Keratinocyte (primary cell): ENCODE results near the gene PNMA6E. TPM values are rescaled to one million over a fixed set of nuclear protein-coding genes. Genes with fewer than 3 reads are reported as not detected.

Experiments used
- DNase-seq: peaks from one replicate; pipeline ENCODE4 v3.0.0-alpha.2; 2011; ENCODE audit warnings: low read depth, missing footprints, low spot score
- FAIRE-seq: peaks from 2 replicates; lab custom pipeline; 2011; peaks lifted over from hg19 to GRCh38; lab: Jason Lieb, UNC
- H2AFZ ChIP-seq: 2 replicates; pipeline ENCODE4 v1.6.0; 2012; ENCODE audit warnings: low read length, control low read depth, inconsistent platforms; ENCODE audit not compliant: control insufficient read depth
- H3K27ac ChIP-seq: 2 replicates; pipeline ENCODE4 v1.5.1; 2011; ENCODE audit warnings: low read length; ENCODE audit not compliant: control insufficient read depth, insufficient read depth
- H3K27me3 ChIP-seq: 3 replicates; pipeline ENCODE4 v1.6.0; 2011; ENCODE audit warnings: low read length; ENCODE audit not compliant: control insufficient read depth, insufficient read depth; ENCODE audit errors: extremely low read depth
- H3K36me3 ChIP-seq, 2 experiments: 2 replicates in 1 of 2; 3 replicates in 1 of 2; pipeline ENCODE4 v1.5.1; 2011; ENCODE audit warnings: low read length in 2 of 2, mild to moderate bottlenecking in 1 of 2; ENCODE audit not compliant: control insufficient read depth in 2 of 2, insufficient read depth in 2 of 2; ENCODE audit errors: extremely low read depth in 1 of 2
- H3K4me1 ChIP-seq: 3 replicates; pipeline ENCODE4 v1.5.1; 2011; ENCODE audit warnings: low read length; ENCODE audit not compliant: control insufficient read depth, insufficient read depth; ENCODE audit errors: extremely low read depth
- H3K4me2 ChIP-seq: 3 replicates; pipeline ENCODE4 v1.6.0; 2011; ENCODE audit warnings: low read depth, low read length; ENCODE audit not compliant: control insufficient read depth, insufficient read depth; ENCODE audit errors: extremely low read depth
- H3K4me3 ChIP-seq, 3 experiments: fragments of 200-600 bp in 1 of 3; sonication (generic) in 1 of 3; 2 replicates in 2 of 3; 3 replicates in 1 of 3; pipeline ENCODE4 v1.5.1; 2011 to 2016; ENCODE audit warnings: low read length in 3 of 3, mild to moderate bottlenecking in 3 of 3, control low read depth in 2 of 3, inconsistent platforms in 1 of 3, low read depth in 1 of 3, mixed read lengths in 1 of 3, mixed run types in 1 of 3, moderate library complexity in 1 of 3; ENCODE audit not compliant: control insufficient read depth in 2 of 3, insufficient read depth in 2 of 3; ENCODE audit errors: extremely low read depth in 1 of 3
- H3K79me2 ChIP-seq: 2 replicates; pipeline ENCODE4 v1.6.0; 2012; ENCODE audit warnings: low read length; ENCODE audit not compliant: control insufficient read depth, insufficient read depth
- H3K9ac ChIP-seq: 3 replicates; pipeline ENCODE4 v1.6.0; 2011; ENCODE audit warnings: low read length; ENCODE audit not compliant: control insufficient read depth, insufficient read depth; ENCODE audit errors: extremely low read depth
- H3K9me1 ChIP-seq: 3 replicates; pipeline ENCODE4 v1.6.0; 2011; ENCODE audit warnings: low read length; ENCODE audit not compliant: control insufficient read depth, insufficient read depth; ENCODE audit errors: extremely low read depth
- H3K9me3 ChIP-seq: 2 replicates; pipeline ENCODE4 v1.5.1; 2012; ENCODE audit warnings: low read depth, low read length; ENCODE audit not compliant: control insufficient read depth
- H4K20me1 ChIP-seq: 3 replicates; pipeline ENCODE4 v1.6.0; 2011; ENCODE audit warnings: low read length; ENCODE audit not compliant: control insufficient read depth, insufficient read depth; ENCODE audit errors: extremely low read depth
- CTCF ChIP-seq, 3 experiments: IDR thresholded peaks in 1 of 3; conservative IDR thresholded peaks in 1 of 3; optimal IDR thresholded peaks in 1 of 3; 2 replicates in 2 of 3; 3 replicates in 1 of 3; pipeline versions ENCODE3 to v1.5.1; 2011; ENCODE audit warnings: low read length in 3 of 3, mild to moderate bottlenecking in 3 of 3, moderate library complexity in 2 of 3, control low read depth in 1 of 3, inconsistent platforms in 1 of 3; ENCODE audit not compliant: insufficient read depth in 2 of 3; ENCODE audit errors: extremely low read depth in 1 of 3
- EZH2 ChIP-seq: IDR thresholded peaks from one replicate; pipeline ENCODE4 v1.6.1; 2012; ENCODE audit warnings: inconsistent platforms, mild to moderate bottlenecking, low read length, moderate library complexity
- dilution Hi-C: fragments of 300-500 bp; cut with MboI; formaldehyde crosslinking; loops from one replicate; pipeline ENCODE4 v1.7.0; 2020; ENCODE audit warnings: low sequenced_read_pairs; ENCODE audit not compliant: extremely low pct_ligation_motif_present
- polyA plus RNA-seq, 5 experiments: library from polyadenylated mRNA; depleted of rRNA in 3 of 5; stranded (reverse) in 3 of 5; stranded (forward) in 1 of 5; unstranded in 1 of 5; fragments of >200 nt; gene quantifications; 1 replicate in 1 of 5; 2 replicates in 3 of 5; 3 replicates in 1 of 5; pipeline versions ENCODE4 v1.2.1 to v1.2.3, GENCODE V29; 2011 to 2012; ENCODE audit warnings: missing spikeins in 2 of 5, low read depth in 1 of 5, low replicate concordance in 1 of 5

Gene PNMA6E
- polyA plus RNA-seq, 1 donor (not counting 4 experiments of a cell fraction or from before 2014, with no cell fraction given): not detected

DNA sequence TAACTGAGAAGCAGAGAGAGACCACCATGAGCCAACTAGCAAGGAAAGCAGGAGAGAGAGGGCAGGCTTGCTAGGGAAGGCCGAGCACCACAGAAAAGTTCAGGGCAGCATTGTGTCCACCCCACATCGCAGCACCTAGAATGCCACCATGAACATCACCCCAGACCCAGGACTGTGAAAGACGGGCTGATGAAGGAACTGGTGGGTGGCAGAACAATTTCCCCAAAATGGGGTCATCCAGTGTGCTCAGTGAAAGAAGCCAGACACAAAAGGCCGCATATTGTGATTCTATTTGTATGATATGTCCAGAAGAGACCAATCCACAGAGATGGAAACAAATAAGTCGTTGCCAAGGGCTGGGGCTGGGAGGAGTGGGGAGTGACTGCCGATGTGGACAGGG is 16.8 kb downstream of the PNMA6E start:
- no peaks in the 10 kb centered on the region for H3K27me3 ChIP-seq
- no peak overlapping the region for H3K4me2 ChIP-seq
- H3K36me3 ChIP-seq: no peaks in the 10 kb centered on the region
- H3K9me1 ChIP-seq: no peaks in the 10 kb centered on the region
- H3K79me2 ChIP-seq: no peaks in the 10 kb centered on the region
- no peak overlapping the region for H2AFZ ChIP-seq
- dilution Hi-C loops: no loop called here
- TF ChIP-seq EZH2: no peak
- no peak for TF ChIP-seq CTCF (optimal IDR thresholded peaks at IDR 0.05 in 1 of 3, IDR thresholded peaks at IDR 0.05 in 1 of 3, conservative IDR thresholded peaks at IDR 0.05 in 1 of 3; ENCODE audit: extremely low read depth in 1 of 3, insufficient read depth in 2 of 3, low read length in 3 of 3)
- DNase-seq (no peak), FAIRE-seq (no peak)
- H3K4me3 ChIP-seq: no peak overlapping the region
- H3K4me1 ChIP-seq: no peaks in the 10 kb centered on the region
- no peak overlapping the region for H3K9ac ChIP-seq
- H4K20me1 ChIP-seq: no peaks in the 10 kb centered on the region
- peaks cover 13% of the 10 kb centered on the region for H3K9me3 ChIP-seq
- no peak overlapping the region for H3K27ac ChIP-seq

GRCh38 chrX:153382563-153383482 is 18.3 kb downstream of the PNMA6E start:
- Histone ChIP-seq H4K20me1 (no peaks in the 10 kb centered on the region), H3K4me1 (no peaks in the 10 kb centered on the region), H3K4me3 (no peak overlapping the region), H3K4me2 (no peak overlapping the region), H3K27me3 (no peaks in the 10 kb centered on the region), H3K9me3 (peaks cover 13% of the 10 kb centered on the region), H3K79me2 (no peaks in the 10 kb centered on the region), H3K9ac (no peak overlapping the region), H2AFZ (no peak overlapping the region), H3K9me1 (no peaks in the 10 kb centered on the region), H3K27ac (no peak overlapping the region), H3K36me3 (no peaks in the 10 kb centered on the region)
- no peak for DNase-seq
- dilution Hi-C loops: no loop called here
- FAIRE-seq: peak; percentile 26
- TF ChIP-seq CTCF (optimal IDR thresholded peaks at IDR 0.05 in 1 of 3, IDR thresholded peaks at IDR 0.05 in 1 of 3, conservative IDR thresholded peaks at IDR 0.05 in 1 of 3; ENCODE audit: extremely low read depth in 1 of 3, insufficient read depth in 2 of 3, low read length in 3 of 3) (no peak), EZH2 (no peak)
